OCI-LY3 (cell line): ENCODE measurements around the gene USP35.

Source experiments
- CTCF ChIP-seq: fragments of 200-600, 300-600 bp; sonication (generic); IDR thresholded peaks from 2 replicates; pipeline ENCODE4 v1.5.1; 2014; ENCODE audit warnings: antibody characterized with exemption, low read length, low read depth
- EZH2phosphoT487 ChIP-seq: fragments of 200-600 bp; shearing (Covaris generic); IDR thresholded peaks from 2 replicates; pipeline ENCODE4 v1.6.1; 2018; ENCODE audit warnings: antibody characterized with exemption, mixed run types, low read depth

DNA sequence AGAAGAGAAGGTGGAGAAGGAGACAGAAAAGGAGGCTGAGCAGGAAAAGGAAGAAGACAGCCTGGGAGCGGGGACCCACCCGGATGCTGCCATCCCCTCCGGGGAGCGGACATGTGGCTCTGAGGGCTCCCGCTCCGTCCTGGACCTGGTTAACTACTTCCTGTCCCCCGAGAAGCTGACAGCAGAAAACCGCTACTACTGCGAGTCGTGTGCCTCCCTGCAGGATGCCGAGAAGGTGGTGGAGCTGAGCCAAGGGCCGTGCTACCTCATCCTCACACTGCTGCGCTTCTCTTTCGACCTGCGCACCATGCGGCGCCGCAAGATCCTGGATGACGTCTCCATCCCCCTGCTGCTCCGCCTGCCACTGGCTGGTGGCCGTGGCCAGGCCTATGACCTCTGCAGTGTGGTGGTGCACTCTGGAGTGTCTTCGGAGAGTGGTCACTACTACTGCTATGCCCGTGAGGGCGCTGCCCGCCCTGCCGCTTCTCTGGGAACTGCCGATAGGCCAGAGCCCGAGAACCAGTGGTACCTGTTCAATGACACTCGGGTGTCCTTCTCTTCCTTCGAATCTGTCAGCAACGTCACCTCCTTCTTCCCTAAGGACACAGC lies 21.4 kb downstream of the USP35 start:
- TF ChIP-seq CTCF = no peak
- no peak for TF ChIP-seq EZH2phosphoT487
